NCI-H460 (cell line): ENCODE results near the gene SH3RF3. TPM values are rescaled to one million over a fixed set of nuclear protein-coding genes. Genes with fewer than 3 reads are reported as not detected.

Experiments
- DNase-seq: peaks from one replicate; pipeline ENCODE4 v3.0.0-alpha.2; 2016; ENCODE audit warnings: low read depth; ENCODE audit errors: extremely low read depth
- small RNA-seq, 2 experiments: library from RNA; depleted of rRNA; stranded (forward); fragments of <200 nt; gene quantifications; one replicate each; pipeline ENCODE3, GENCODE V24; 2014
- total RNA-seq: library from RNA; depleted of rRNA; stranded (reverse); fragments of >200 nt; shearing (Covaris generic); gene quantifications from 2 replicates; pipeline ENCODE4 v1.2.3, GENCODE V29; 2014; rRNA removed

Gene SH3RF3
- total RNA-seq, 1 experiment from 2014 or later = 0.32 TPM

GRCh38 chr2:109549016-109549590, 420.1 kb downstream of the SH3RF3 start:
- DNase-seq = no peak

Small RNA genes within 50 kb of the gene (small RNA-seq; reads per million reads assigned to genes)
- gene MIR4265 = 0 reads per million in 2 experiments
- 0 reads per million in 2 experiments for gene MIR4266
- 0 reads per million in 2 experiments for gene RF00017
- 0 reads per million in 2 experiments for gene SNRPGP9

Other genes with a start within 250 kb of the SH3RF3 start
- not detected in 2 replicates for gene EDAR, start 140.0 kb upstream of the SH3RF3 start, total RNA-seq